ENCODE measurements around the gene NRG3. TPM values are rescaled to one million over a fixed set of nuclear protein-coding genes. Genes with fewer than 3 reads are reported as not detected.

NRG3 gene
- total RNA-seq, 4 donors from 2014 or later, result 0.54 TPM; not detected in 3

GRCh38 chr10:81950358-81950757, 75.4 kb downstream of the NRG3 start:
- Histone ChIP-seq H3K36me3 (no peaks in the 10 kb centered on the region), H3K4me3 (no peak overlapping the region), H3K27me3 (no peaks in the 10 kb centered on the region), H3K4me1 (no peaks in the 10 kb centered on the region), H3K27ac (no peak overlapping the region), H3K9me3 (no peaks in the 10 kb centered on the region)
- TF ChIP-seq POLR2AphosphoS5 (IDR thresholded peaks at IDR 0.05) (no peak), EP300 (IDR thresholded peaks at IDR 0.05) (no peak), CTCF (IDR thresholded peaks at IDR 0.05) (no peak), POLR2A (IDR thresholded peaks at IDR 0.05) (no peak)
- WGBS, 2 donors (ENCODE audit: low coverage in 1 of 2), result 78 to 100% methylated on average over 1 to 2 of the region's 2 CpGs
- no peak for ATAC-seq

- Histone ChIP-seq H3K27ac (no peak overlapping the region), H3K4me3 (no peak overlapping the region), H3K4me1 (no peaks in the 10 kb centered on the region), H3K36me3 (no peaks in the 10 kb centered on the region), H3K27me3 (no peaks in the 10 kb centered on the region), H3K9me3 (no peaks in the 10 kb centered on the region)
- TF ChIP-seq EP300 (IDR thresholded peaks at IDR 0.05) (no peak), CTCF (IDR thresholded peaks at IDR 0.05) (no peak), POLR2A (IDR thresholded peaks at IDR 0.05) (no peak), POLR2AphosphoS5 (IDR thresholded peaks at IDR 0.05) (no peak)
- ATAC-seq, result no peak
Measured at GRCh38 chr10:81953420-81953819, 78.4 kb downstream of the NRG3 start.

- H3K9me3 ChIP-seq, result no peaks in the 10 kb centered on the region
- no peak overlapping the region for H3K27ac ChIP-seq
- H3K4me3 ChIP-seq, result no peak overlapping the region
- 10 to 29% methylated on average over 1 to 2 of the region's 2 CpGs for WGBS, 2 donors (ENCODE audit: low coverage in 1 of 2)
- H3K4me1 ChIP-seq, result no peaks in the 10 kb centered on the region
- no peaks in the 10 kb centered on the region for H3K27me3 ChIP-seq
- no peaks in the 10 kb centered on the region for H3K36me3 ChIP-seq
- ATAC-seq, result no peak
- TF ChIP-seq EP300 (IDR thresholded peaks at IDR 0.05), result no peak
- TF ChIP-seq POLR2A (IDR thresholded peaks at IDR 0.05), result no peak
- no peak for TF ChIP-seq POLR2AphosphoS5 (IDR thresholded peaks at IDR 0.05)
- TF ChIP-seq CTCF (IDR thresholded peaks at IDR 0.05), result no peak
Measured at GRCh38 chr10:81957976-81958375, 83.0 kb downstream of the NRG3 start.

- Histone ChIP-seq H3K27me3 (no peaks in the 10 kb centered on the region), H3K27ac (no peak overlapping the region), H3K4me1 (no peaks in the 10 kb centered on the region), H3K36me3 (no peaks in the 10 kb centered on the region), H3K4me3 (no peak overlapping the region), H3K9me3 (no peaks in the 10 kb centered on the region)
- TF ChIP-seq POLR2A (IDR thresholded peaks at IDR 0.05) (no peak), CTCF (IDR thresholded peaks at IDR 0.05) (no peak), EP300 (IDR thresholded peaks at IDR 0.05) (no peak), POLR2AphosphoS5 (IDR thresholded peaks at IDR 0.05) (no peak)
- ATAC-seq, result no peak
Measured at GRCh38 chr10:81959016-81959415, 84.0 kb downstream of the NRG3 start.

GRCh38 chr10:81961451-81962184, 86.6 kb downstream of the NRG3 start:
- no peak for ATAC-seq
- Histone ChIP-seq H3K4me3 (no peak overlapping the region), H3K9me3 (no peaks in the 10 kb centered on the region), H3K36me3 (no peaks in the 10 kb centered on the region), H3K4me1 (no peaks in the 10 kb centered on the region), H3K27ac (no peak overlapping the region), H3K27me3 (no peaks in the 10 kb centered on the region)
- no peak for TF ChIP-seq POLR2AphosphoS5 (IDR thresholded peaks at IDR 0.05)
- TF ChIP-seq CTCF (IDR thresholded peaks at IDR 0.05), result no peak
- TF ChIP-seq EP300 (IDR thresholded peaks at IDR 0.05), result no peak
- TF ChIP-seq POLR2A (IDR thresholded peaks at IDR 0.05), result no peak
- 43 to 46% methylated on average over 2 of the region's 2 CpGs for WGBS, 2 donors (ENCODE audit: low coverage in 1 of 2)

Measured in gastroesophageal sphincter (tissue), 4 donors.